GM12891 (cell line): Measurements from ENCODE around the gene OR8B4.

Experiments used
- POLR2A ChIP-seq: IDR thresholded peaks from 2 replicates; pipeline ENCODE4 v1.6.1; 2011; ENCODE audit warnings: low read depth, low read length, control low read depth
- POLR2AphosphoS5 ChIP-seq: IDR thresholded peaks from 2 replicates; pipeline ENCODE4 v1.6.1; 2011; ENCODE audit warnings: low read depth, low read length, control low read depth
- SPI1 ChIP-seq: IDR thresholded peaks from 2 replicates; pipeline ENCODE4 v1.6.1; 2011; ENCODE audit warnings: low read depth, low read length, control low read depth

DNA sequence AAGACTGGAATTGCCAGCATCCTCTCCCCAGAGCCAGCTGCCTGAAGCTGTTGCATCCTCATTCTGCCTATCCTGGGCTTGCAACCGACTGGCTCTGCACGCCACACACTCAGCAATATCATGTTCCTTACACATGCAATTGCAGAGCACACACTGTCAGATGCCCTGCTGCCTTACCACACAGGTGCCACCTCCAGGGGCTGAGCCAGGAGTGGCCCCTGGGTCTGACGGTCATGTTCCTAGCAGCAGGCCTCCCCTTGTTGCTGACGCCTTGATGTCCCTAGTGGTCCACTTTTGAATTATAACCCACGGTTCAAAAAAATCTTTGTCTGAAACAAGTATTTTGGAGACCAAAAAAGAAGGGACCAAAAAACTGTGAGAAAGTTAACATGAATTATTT, 39.3 kb upstream of the OR8B4 start:
- no peak for TF ChIP-seq POLR2AphosphoS5
- no peak for TF ChIP-seq POLR2A
- no peak for TF ChIP-seq SPI1
